ENCODE results near the gene DLX1.

- TF ChIP-seq POLR2AphosphoS5 (IDR thresholded peaks at IDR 0.05; ENCODE audit: low read depth, low read length): no peak
- no peak for TF ChIP-seq POLR2A (IDR thresholded peaks at IDR 0.05; ENCODE audit: low read depth, low read length)
- no peak for TF ChIP-seq TAF1 (IDR thresholded peaks at IDR 0.05; ENCODE audit: low read depth, low read length)
- no peak for TF ChIP-seq PAX5 (IDR thresholded peaks at IDR 0.05; ENCODE audit: insufficient read depth, low read length, severe bottlenecking)
Measured at GRCh38 chr2:172072303-172072702, 13.0 kb upstream of the DLX1 start.
